Tracheal epithelial cell (primary cell): Measurements from ENCODE around the gene NCK1. TPM values are rescaled to one million over a fixed set of nuclear protein-coding genes. Genes with fewer than 3 reads are reported as not detected.

Experiments
- total RNA-seq: library from RNA; depleted of rRNA; stranded (reverse); fragments of >200 nt; gene quantifications from 2 replicates; pipeline ENCODE4 v1.2.1, GENCODE V29; 2014

NCK1 gene
- 77.4 and 79.5 TPM in 2 replicates for total RNA-seq

DNA sequence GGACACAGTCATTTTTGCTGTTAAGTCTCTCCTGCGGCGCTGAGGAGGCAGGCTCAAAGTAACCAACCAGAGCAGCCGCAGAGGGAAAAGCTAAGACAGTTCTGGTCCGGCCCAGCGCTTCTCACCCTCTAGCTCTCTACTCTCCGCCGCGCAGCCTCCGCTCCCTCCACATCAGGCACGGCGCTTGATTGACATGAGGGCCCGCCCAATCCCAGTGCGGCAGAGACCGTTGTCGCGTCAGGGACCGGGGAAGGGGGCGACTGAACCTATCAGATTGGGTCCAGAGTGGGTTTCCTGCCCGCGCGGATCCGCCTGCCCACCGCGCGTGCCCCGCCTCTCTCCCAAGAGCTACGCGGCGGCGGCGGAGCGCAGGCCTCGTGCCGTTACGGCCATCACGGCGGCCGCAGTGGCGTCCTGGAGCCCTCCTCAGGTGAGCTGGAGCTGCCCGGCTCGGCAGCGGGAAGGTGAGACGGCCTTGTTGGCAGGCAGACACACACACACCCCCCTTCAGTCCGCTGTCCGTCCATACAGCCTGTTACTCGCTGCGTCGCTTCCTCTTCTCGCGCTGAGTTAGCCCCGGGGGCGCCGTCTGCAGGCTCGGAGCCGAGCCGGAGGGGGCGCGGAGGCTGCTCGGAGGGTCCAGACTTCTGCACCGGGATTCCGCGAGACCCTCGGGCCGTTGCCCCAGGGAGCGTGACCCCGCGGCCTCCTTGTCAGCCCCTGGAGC lies at the start of gene NCK1:
Gene NCK1 (plus strand): TSS at position 319 of the 727 bp plus-strand sequence. CDS start 65,794 bp downstream, outside the sequence.

DNA sequence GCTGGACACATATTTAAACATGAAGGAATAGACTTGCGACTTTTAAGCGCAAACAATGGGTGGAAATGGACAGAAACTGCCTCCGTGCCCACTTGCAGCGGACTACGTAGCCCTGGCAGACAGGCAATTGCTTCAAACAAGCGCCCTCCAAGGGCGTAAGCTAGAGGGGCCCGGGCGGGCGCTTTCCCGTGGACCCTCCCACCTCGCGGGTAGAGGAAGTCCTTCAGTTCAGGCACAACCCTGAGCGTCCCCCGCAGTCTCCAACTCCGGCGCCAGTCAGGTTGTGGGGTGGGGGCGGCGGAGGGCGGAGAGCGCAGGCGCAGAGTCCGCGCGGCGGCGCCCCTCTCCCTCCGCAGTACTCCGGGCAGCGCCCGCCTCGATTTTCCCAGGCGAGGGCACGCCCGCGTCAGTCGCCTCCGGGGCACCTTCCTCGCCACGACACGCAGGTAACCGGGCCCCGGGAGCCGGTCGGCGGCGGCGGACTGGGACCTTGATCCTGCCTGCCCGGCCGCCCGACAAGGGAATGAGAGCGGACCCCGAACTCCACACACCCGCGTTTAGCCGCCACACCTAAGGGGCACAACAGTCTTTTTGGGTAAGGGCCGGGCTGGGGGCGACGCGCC lies 43.1 kb upstream of the NCK1 start, which contains the start of gene SLC35G2:
Gene SLC35G2 (plus strand): TSS at position 358 of the 623 bp plus-strand sequence. CDS start 35,335 bp downstream, outside the sequence.

DNA sequence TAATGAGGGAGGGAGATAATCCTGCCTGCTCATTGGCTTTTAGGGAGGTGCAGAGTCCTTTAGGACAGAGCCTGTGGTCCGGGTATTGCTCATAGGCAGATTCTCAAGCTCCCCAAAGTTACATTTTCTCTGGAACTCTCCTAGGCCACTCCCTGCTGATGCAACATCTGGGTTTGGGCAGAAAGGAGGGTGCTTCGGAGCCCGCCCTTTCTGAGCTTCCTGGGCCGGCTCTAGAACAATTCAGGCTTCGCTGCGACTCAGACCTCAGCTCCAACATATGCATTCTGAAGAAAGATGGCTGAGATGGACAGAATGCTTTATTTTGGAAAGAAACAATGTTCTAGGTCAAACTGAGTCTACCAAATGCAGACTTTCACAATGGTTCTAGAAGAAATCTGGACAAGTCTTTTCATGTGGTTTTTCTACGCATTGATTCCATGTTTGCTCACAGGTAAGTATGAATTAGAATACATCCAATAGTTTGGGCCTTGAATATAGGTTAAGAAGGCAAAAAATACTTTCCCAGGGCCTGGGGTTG lies 95.8 kb downstream of the NCK1 start, which contains the start of gene IL20RB:
Gene IL20RB (plus strand): TSS at position 233 of the 538 bp plus-strand sequence. CDS start 131 bp downstream, at position 364.

Other genes with a start within 250 kb of the NCK1 start
- 15.7 and 21.1 TPM in 2 replicates for gene STAG1, start 109.8 kb upstream of the NCK1 start, total RNA-seq
- gene SLC35G2, start 43.1 kb upstream of the NCK1 start, total RNA-seq: 5.3 and 6.2 TPM in 2 replicates
- gene IL20RB, start 95.8 kb downstream of the NCK1 start, total RNA-seq: 86.8 and 233 TPM in 2 replicates